Measurements from ENCODE around the gene MATN4.

Gene MATN4

GRCh38 chr20:45316150-45317080, 8.3 kb upstream of the MATN4 start:
- in situ Hi-C loops (cut with HindIII; ENCODE audit: low sequenced_read_pairs): loop anchor here (5.0 to 10.0 kb wide), 2 partner anchors 141 to 458 kb away; no protein-coding TSS in a partner anchor

GRCh38 chr20:45315672-45316071, 7.6 kb upstream of the MATN4 start:
- in situ Hi-C loops (cut with HindIII; ENCODE audit: low sequenced_read_pairs): loop anchor here (5.0 to 10.0 kb wide), 2 partner anchors 142 to 459 kb away; no protein-coding TSS in a partner anchor

DNA sequence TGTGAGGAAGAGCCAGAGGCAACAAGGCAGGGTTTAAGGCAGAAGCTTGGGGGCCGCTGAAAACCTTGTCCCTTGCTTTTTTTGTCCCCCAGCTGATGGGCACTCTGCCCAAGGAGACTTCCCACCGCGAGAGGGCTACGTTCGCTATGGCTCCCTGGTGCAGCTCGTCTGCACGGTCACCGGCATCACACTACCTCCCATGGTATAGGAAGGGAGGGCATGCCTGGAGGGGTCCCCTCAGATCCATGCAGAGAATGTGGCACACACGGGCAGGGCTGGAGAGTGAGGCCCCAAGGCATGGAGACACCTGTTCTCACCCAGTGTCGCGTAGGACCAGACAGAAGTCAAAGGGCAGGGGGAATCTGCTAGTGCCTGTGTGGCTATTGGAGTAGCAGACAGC, 5.8 kb upstream of the MATN4 start:
- in situ Hi-C loops (cut with HindIII; ENCODE audit: low sequenced_read_pairs): loop anchor here (10.0 kb wide), 1 partner anchor 461 kb away; no protein-coding TSS in a partner anchor

GRCh38 chr20:45313065-45313695, 5.1 kb upstream of the MATN4 start:
- in situ Hi-C loops (cut with HindIII; ENCODE audit: low sequenced_read_pairs): loop anchor here (10.0 kb wide), 1 partner anchor 462 kb away; no protein-coding TSS in a partner anchor

- in situ Hi-C loops (cut with HindIII; ENCODE audit: low sequenced_read_pairs): loop anchor here (10.0 kb wide), 1 partner anchor 463 kb away; no protein-coding TSS in a partner anchor
Measured at GRCh38 chr20:45312241-45312640, 4.1 kb upstream of the MATN4 start.

GRCh38 chr20:45311589-45312211, 3.6 kb upstream of the MATN4 start:
- in situ Hi-C loops (cut with HindIII; ENCODE audit: low sequenced_read_pairs): loop anchor here (10.0 kb wide), 1 partner anchor 463 kb away; no protein-coding TSS in a partner anchor

GRCh38 chr20:45309075-45309474, 976 bp upstream of the MATN4 start:
- in situ Hi-C loops (cut with HindIII; ENCODE audit: low sequenced_read_pairs): loop anchor here (5.0 kb wide), 2 partner anchors 68 to 207 kb away; partner anchors contain the start of genes KCNS1 and TP53TG5

- in situ Hi-C loops (cut with HindIII; ENCODE audit: low sequenced_read_pairs): loop anchor here (5.0 kb wide), 2 partner anchors 70 to 205 kb away; partner anchors contain the start of genes KCNS1 and TP53TG5
Measured at GRCh38 chr20:45307076-45307640, 941 bp downstream of the MATN4 start.

GRCh38 chr20:45306431-45306982, 1.6 kb downstream of the MATN4 start, which contains the start of gene RBPJL:
TSS of gene RBPJL (plus strand) at chr20:45306840. CDS start at chr20:45306923, 83 bp downstream.
- in situ Hi-C loops (cut with HindIII; ENCODE audit: low sequenced_read_pairs): loop anchor here (5.0 kb wide), 2 partner anchors 71 to 204 kb away; partner anchors contain the start of genes KCNS1 and TP53TG5

- in situ Hi-C loops (cut with HindIII; ENCODE audit: low sequenced_read_pairs): loop anchor here (5.0 kb wide), 2 partner anchors 72 to 203 kb away; partner anchors contain the start of genes KCNS1 and TP53TG5
Measured at GRCh38 chr20:45305262-45305661, 2.8 kb downstream of the MATN4 start.

DNA sequence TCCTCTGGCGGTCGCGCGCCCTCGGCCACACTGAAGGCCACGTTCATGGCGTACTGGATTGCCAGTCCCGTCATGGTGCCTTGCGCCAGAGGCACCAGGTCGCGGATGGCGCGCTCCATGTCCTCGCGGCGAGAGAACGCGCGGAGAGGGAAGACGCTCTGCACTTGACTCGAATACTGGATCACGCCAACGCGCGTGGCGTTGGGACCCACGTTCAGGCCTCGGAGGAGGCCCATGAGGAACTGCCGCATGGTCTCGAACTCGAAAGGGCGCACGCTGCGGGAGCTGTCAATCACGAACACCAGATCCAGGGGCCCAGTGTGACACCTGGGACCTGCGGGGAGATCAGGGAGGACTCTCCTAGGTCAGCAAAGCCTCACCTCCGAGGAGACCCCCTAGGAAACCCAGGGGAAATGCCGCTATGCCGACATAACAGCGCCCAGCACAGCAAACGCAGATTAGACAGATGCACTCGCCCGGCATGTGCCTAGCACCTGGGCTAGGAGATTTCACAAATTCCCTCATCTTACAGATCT, 3.6 kb downstream of the MATN4 start:
- in situ Hi-C loops (cut with HindIII; ENCODE audit: low sequenced_read_pairs): no loop called here

- in situ Hi-C loops (cut with HindIII; ENCODE audit: low sequenced_read_pairs): no loop called here
Measured at GRCh38 chr20:45303586-45304463, 4.3 kb downstream of the MATN4 start.

DNA sequence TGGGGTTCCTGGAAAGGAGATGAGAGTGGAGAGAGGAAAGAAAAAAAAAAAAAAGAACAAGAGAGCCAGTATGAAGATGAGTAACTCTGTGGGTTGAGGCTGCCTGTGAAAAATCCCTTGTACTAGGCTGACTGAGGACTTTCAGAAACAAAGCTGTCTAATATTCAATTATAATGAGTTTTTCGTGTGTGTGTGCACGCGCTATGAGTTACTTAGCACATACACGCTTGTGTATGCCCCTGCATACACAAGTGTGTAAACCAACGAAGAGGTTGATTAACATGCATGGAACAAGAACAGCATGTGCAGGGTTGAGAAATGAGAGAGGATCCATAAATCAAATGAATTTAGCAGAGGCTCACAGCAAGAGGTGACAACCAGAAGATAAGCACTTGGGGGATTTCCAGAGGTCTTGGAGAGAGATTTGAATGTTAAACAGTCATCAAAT, 6.3 kb downstream of the MATN4 start:
- in situ Hi-C loops (cut with HindIII; ENCODE audit: low sequenced_read_pairs): no loop called here

DNA sequence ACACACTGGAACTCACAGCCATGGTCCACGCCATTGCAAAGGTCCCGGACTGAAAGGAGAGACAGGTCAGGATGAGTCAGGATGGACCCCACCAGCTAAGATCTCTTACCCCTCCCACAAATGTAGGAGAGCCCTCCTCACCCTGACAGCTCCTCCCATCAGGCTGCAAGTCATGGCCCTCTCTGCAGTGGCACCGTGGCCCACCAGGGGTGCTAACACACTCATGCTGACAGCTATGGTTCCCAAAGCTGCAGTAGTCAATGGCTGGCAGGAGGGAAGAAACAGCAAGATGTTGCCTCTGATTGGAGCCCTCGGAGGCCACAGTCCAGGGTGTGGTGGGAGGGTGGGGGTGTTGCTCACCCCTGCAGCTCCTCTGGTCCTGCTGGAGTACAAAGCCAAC, 7.1 kb downstream of the MATN4 start:
- in situ Hi-C loops (cut with HindIII; ENCODE audit: low sequenced_read_pairs): no loop called here

- in situ Hi-C loops (cut with HindIII; ENCODE audit: low sequenced_read_pairs): no loop called here
Measured at GRCh38 chr20:45299786-45300185, 8.3 kb downstream of the MATN4 start.

- in situ Hi-C loops (cut with HindIII; ENCODE audit: low sequenced_read_pairs): no loop called here
Measured at GRCh38 chr20:45297786-45298497, 10.2 kb downstream of the MATN4 start.

DNA sequence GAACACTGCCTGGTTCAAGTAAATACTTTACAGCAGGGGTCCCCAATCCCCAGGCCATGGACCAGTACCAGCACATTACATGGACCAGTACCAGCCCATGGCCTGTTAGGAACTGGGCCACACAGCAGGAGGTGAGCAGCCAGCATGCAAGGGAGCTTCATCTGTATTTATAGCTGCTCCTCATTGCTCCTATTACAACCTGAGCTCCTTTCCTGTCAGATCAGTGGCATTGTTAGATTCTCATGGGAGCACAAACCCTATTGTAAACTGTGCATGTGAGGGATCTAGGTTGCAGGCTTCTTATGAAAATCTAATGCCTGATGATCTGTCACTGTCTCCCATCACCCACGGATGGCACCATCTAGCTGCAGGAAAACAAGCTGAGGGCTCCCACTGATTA, 13.4 kb downstream of the MATN4 start:
- in situ Hi-C loops (cut with HindIII; ENCODE audit: low sequenced_read_pairs): loop anchor here (5.0 kb wide), 1 partner anchor 33 kb away; no protein-coding TSS in a partner anchor

GRCh38 chr20:45294003-45294368, 14.1 kb downstream of the MATN4 start:
- in situ Hi-C loops (cut with HindIII; ENCODE audit: low sequenced_read_pairs): loop anchor here (5.0 kb wide), 1 partner anchor 33 kb away; no protein-coding TSS in a partner anchor
